Ishikawa (cell line): ENCODE results near the gene DIAPH2.

Source experiments
- EP300 ChIP-seq: IDR thresholded peaks from 2 replicates; pipeline ENCODE4 v1.6.1; 2012; ENCODE audit warnings: borderline replicate concordance
- FOXM1 ChIP-seq: IDR thresholded peaks from 2 replicates; pipeline ENCODE4 v1.6.1; 2012; ENCODE audit warnings: low read depth, borderline replicate concordance
- NFIC ChIP-seq: IDR thresholded peaks from 2 replicates; pipeline ENCODE4 v1.6.1; 2012
- RAD21 ChIP-seq: IDR thresholded peaks from 2 replicates; pipeline ENCODE4 v1.6.1; 2012; ENCODE audit warnings: low read depth
- TAF1 ChIP-seq: IDR thresholded peaks from 2 replicates; pipeline ENCODE4 v1.6.1; 2012; ENCODE audit warnings: low read depth, mild to moderate bottlenecking
- TCF12 ChIP-seq: IDR thresholded peaks from 2 replicates; pipeline ENCODE4 v1.6.1; 2012; ENCODE audit warnings: low read depth
- YY1 ChIP-seq: IDR thresholded peaks from 2 replicates; pipeline ENCODE4 v1.6.1; 2012; ENCODE audit warnings: low read depth
- TF ChIP-seq, protein P1 (sequence below): IDR thresholded peaks from 2 replicates; pipeline ENCODE4 v1.6.1; 2012
- TF ChIP-seq, protein P2 (sequence below): IDR thresholded peaks from 2 replicates; pipeline ENCODE4 v1.6.1; 2012; ENCODE audit warnings: low read depth, mild to moderate bottlenecking

GRCh38 chrX:96971812-96972211 lies 287.2 kb downstream of the DIAPH2 start:
- TF ChIP-seq YY1 (no peak), RAD21 (no peak), EP300 (no peak), TCF12 (no peak), TAF1 (no peak), FOXM1 (no peak), NFIC (no peak)
- TF ChIP-seq, protein P1, sequence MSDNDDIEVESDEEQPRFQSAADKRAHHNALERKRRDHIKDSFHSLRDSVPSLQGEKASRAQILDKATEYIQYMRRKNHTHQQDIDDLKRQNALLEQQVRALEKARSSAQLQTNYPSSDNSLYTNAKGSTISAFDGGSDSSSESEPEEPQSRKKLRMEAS, result no peak
- TF ChIP-seq, protein P2, sequence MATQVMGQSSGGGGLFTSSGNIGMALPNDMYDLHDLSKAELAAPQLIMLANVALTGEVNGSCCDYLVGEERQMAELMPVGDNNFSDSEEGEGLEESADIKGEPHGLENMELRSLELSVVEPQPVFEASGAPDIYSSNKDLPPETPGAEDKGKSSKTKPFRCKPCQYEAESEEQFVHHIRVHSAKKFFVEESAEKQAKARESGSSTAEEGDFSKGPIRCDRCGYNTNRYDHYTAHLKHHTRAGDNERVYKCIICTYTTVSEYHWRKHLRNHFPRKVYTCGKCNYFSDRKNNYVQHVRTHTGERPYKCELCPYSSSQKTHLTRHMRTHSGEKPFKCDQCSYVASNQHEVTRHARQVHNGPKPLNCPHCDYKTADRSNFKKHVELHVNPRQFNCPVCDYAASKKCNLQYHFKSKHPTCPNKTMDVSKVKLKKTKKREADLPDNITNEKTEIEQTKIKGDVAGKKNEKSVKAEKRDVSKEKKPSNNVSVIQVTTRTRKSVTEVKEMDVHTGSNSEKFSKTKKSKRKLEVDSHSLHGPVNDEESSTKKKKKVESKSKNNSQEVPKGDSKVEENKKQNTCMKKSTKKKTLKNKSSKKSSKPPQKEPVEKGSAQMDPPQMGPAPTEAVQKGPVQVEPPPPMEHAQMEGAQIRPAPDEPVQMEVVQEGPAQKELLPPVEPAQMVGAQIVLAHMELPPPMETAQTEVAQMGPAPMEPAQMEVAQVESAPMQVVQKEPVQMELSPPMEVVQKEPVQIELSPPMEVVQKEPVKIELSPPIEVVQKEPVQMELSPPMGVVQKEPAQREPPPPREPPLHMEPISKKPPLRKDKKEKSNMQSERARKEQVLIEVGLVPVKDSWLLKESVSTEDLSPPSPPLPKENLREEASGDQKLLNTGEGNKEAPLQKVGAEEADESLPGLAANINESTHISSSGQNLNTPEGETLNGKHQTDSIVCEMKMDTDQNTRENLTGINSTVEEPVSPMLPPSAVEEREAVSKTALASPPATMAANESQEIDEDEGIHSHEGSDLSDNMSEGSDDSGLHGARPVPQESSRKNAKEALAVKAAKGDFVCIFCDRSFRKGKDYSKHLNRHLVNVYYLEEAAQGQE, result no peak
